ENCODE measurements around the gene ANKRD31.
"Not testable (repeated sequence)": the region's sequence is repeated elsewhere in the genome, so short reads cannot be mapped to it uniquely, and the experiment has no call there.

ANKRD31 gene

DNA sequence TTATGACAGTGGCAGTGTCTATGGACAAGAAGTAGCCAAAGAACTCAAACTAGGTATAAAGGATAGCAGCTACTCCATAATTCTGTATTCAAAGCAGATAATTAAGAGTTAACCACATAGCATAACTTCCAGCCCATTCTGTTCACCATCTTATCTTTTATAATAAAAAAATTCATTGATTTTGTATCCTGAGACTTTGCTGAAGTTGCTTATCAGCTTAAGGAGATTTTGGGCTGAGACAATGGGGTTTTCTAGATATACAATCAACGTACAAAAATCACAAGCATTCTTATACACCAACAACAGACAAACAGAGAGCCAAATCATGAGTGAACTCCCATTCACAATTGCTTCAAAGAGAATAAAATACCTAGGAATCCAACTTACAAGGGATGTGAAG, 122.4 kb downstream of the ANKRD31 start:
- H3K36me3 ChIP-seq (ENCODE audit: control insufficient read depth, insufficient read depth, low read length); H3K27me3 ChIP-seq (ENCODE audit: control insufficient read depth, insufficient read depth, low read length); H3K27ac ChIP-seq (ENCODE audit: low read depth, low read length); H3K4me3 ChIP-seq (ENCODE audit: low read length); H3K9ac ChIP-seq (ENCODE audit: low read length); H3K4me1 ChIP-seq (ENCODE audit: control insufficient read depth, insufficient read depth, low read length): not testable (repeated sequence)

DNA sequence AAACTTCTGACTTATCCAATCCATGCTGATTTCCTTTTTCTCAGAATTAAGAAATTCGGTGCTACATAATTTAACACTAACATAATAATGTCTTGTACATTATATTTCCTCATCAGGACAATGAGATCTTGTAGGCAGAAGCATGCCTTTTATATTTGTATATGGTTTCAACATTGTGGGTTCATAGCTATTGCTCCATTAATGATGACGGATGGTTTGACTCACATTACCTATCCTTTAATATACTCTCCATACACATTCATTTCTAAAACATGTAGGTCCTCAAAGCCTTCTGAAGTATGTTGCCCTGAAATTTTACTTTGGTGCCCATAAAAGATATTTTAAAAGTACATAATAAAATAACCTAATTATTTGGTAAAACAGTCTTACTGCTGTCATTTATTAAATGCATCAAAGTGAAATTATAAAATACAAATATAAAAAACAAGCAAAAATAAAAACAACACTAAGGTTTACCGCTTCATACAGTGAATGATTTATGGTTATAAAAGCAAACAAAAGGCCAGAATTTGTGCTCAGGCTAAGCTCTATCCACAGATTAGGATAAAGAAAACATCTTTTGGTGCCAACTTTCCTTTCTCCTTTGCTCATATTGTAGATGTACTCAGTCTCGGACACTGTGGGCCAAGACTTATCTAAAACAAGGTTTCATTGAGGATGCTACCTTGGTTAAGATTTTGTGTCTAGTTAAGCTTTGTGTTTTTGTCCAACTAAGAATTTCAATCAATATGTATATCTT, 123.1 kb downstream of the ANKRD31 start:
- H3K27ac ChIP-seq (ENCODE audit: low read depth, low read length), result no peak overlapping the region
- H3K4me3 ChIP-seq (ENCODE audit: low read length), result no peak overlapping the region
- no peak overlapping the region for H3K9ac ChIP-seq (ENCODE audit: low read length)
- no peaks in the 10 kb centered on the region for H3K27me3 ChIP-seq (ENCODE audit: control insufficient read depth, insufficient read depth, low read length)
- no peaks in the 10 kb centered on the region for H3K4me1 ChIP-seq (ENCODE audit: control insufficient read depth, insufficient read depth, low read length)
- H3K36me3 ChIP-seq (ENCODE audit: control insufficient read depth, insufficient read depth, low read length), result no peaks in the 10 kb centered on the region

DNA sequence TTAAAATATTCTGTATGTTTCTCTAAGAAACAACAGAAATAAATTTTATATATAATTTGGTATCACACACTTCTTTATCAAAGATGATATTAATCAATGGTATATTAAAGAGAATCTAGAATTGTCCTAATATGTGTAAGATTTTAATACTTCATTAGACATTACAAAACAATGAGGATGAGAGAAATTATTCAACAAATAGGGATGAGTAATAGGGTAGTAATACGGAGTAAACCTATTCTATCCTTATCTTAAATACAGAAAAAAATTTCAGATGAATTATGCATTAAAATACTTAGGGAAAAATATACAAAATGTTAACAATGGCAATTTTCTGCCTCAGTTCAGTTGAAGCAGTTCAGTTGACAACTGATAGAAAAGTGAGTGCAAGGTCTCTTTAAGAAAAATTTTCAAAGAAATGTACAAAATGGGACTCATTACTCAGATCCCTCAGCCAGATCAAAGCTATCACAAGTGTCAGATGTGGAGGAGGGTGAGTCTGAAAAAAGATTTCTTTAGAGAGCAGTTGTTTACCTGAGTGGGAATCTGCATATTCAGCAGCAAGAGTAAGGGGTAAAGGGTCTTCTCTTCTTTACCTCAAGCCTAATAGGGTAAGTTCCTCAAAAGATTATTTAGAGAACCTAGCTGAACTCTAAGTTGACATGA, 127.6 kb downstream of the ANKRD31 start:
- H3K9ac ChIP-seq (ENCODE audit: low read length), result no peak overlapping the region
- no peak overlapping the region for H3K27ac ChIP-seq (ENCODE audit: low read depth, low read length)
- H3K27me3 ChIP-seq (ENCODE audit: control insufficient read depth, insufficient read depth, low read length), result no peaks in the 10 kb centered on the region
- no peaks in the 10 kb centered on the region for H3K36me3 ChIP-seq (ENCODE audit: control insufficient read depth, insufficient read depth, low read length)
- H3K4me1 ChIP-seq (ENCODE audit: control insufficient read depth, insufficient read depth, low read length), result no peaks in the 10 kb centered on the region
- H3K4me3 ChIP-seq (ENCODE audit: low read length), result no peak overlapping the region

DNA sequence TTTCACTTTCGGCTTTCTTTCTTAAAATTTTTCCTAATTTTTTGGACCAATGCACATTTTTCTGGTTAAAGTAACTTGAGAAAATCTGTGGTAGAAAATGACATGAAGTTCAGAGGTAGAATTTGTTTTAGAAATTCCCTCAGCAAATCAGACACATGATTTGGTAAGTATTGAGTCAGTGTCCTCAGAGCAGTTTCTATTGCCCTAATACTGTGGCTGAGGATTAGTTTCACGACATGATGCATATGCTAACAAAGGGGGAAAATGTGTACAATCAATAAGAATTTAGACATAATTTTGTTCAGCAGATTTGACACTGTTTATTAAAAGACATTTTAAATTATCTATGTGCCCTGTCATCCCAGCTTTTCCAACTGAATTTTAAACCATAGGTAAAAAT, 128.2 kb downstream of the ANKRD31 start:
- Histone ChIP-seq H3K4me3 (ENCODE audit: low read length) (no peak overlapping the region), H3K4me1 (ENCODE audit: control insufficient read depth, insufficient read depth, low read length) (no peaks in the 10 kb centered on the region), H3K27ac (ENCODE audit: low read depth, low read length) (no peak overlapping the region), H3K36me3 (ENCODE audit: control insufficient read depth, insufficient read depth, low read length) (no peaks in the 10 kb centered on the region), H3K27me3 (ENCODE audit: control insufficient read depth, insufficient read depth, low read length) (no peaks in the 10 kb centered on the region), H3K9ac (ENCODE audit: low read length) (no peak overlapping the region)

DNA sequence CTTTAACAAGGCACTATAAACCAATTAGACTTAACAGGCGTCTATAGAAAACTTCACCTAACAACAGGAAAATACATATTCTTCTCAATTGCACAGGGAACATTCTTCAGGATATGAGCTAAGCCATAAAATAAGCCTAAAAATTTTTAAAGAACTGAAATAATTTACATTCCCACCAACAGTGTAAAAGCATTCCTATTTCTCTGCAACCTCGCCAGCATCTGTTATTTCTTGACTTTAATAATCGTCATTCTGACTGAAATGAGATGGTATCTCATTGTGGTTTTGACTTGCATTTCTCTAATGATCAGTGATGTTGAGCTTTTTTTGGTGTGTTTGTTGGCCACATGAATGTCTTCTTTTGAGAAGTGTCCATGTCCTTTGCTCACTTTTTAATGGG, 140.7 kb downstream of the ANKRD31 start:
- H3K36me3 ChIP-seq (ENCODE audit: control insufficient read depth, insufficient read depth, low read length); H3K9ac ChIP-seq (ENCODE audit: low read length); H3K27me3 ChIP-seq (ENCODE audit: control insufficient read depth, insufficient read depth, low read length); H3K27ac ChIP-seq (ENCODE audit: low read depth, low read length); H3K4me3 ChIP-seq (ENCODE audit: low read length); H3K4me1 ChIP-seq (ENCODE audit: control insufficient read depth, insufficient read depth, low read length): not testable (repeated sequence)

DNA sequence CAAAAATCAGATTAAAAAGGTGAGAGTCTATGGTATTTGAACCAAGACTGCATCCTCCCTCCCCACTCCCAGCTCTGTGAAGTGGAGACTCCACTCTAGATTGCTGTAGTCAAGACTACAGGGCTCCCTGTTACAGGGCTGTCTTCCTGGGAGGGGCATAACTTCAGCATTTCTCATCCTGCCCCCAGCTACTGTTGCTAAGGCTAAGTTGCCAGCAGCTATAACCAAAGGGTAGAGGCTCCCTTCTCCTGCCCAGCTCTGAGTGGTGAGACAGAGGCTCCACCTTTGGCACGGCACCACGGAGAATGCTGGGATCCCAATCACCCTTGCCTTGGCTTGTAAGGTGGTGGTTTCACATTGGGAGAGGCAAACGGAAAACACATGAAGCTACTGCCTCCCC, 145.1 kb downstream of the ANKRD31 start:
- Histone ChIP-seq H3K4me1 (ENCODE audit: control insufficient read depth, insufficient read depth, low read length) (no peaks in the 10 kb centered on the region), H3K27me3 (ENCODE audit: control insufficient read depth, insufficient read depth, low read length) (no peaks in the 10 kb centered on the region), H3K9ac (ENCODE audit: low read length) (no peak overlapping the region), H3K27ac (ENCODE audit: low read depth, low read length) (no peak overlapping the region), H3K36me3 (ENCODE audit: control insufficient read depth, insufficient read depth, low read length) (no peaks in the 10 kb centered on the region), H3K4me3 (ENCODE audit: low read length) (no peak overlapping the region)

DNA sequence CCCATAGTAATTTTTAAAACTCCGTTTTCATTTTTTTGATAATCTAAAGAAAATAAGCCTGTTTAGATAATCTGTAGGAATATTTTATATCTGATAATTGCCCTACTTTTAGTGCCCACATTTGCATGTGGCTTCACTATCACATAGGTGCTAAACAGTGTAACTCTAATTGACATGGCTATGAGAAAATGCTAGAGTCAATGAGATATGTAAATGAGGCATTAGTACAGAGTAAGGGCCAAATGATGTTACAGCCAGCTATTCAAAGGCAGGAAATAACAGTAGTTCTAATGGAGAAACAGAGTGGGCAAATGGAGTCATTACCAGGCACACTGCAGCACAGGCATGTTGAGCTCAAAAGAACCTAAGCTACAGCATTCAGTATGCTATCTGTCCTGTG, 147.0 kb downstream of the ANKRD31 start:
- Histone ChIP-seq H3K9ac (ENCODE audit: low read length) (no peak overlapping the region), H3K4me1 (ENCODE audit: control insufficient read depth, insufficient read depth, low read length) (no peaks in the 10 kb centered on the region), H3K27me3 (ENCODE audit: control insufficient read depth, insufficient read depth, low read length) (no peaks in the 10 kb centered on the region), H3K4me3 (ENCODE audit: low read length) (no peak overlapping the region), H3K27ac (ENCODE audit: low read depth, low read length) (no peak overlapping the region), H3K36me3 (ENCODE audit: control insufficient read depth, insufficient read depth, low read length) (no peaks in the 10 kb centered on the region)

DNA sequence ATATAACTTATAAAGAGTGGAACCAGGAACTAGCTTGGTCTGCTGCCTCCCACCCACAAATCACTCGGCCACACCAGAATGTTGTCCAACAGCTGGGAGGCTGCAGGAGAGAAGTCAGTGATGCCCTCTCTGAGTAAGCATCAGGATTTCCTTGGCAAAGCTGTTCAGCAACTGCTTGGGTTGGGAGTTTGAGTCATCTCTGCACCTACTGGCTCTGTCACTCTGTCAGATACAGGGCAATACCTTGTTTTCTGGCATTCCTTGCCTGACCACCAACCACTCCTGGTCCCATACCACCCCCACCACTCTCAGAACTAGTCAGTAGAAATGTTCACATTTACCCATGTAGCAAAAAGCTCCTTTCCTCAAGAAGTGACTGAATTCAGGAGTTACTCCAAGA, 147.5 kb downstream of the ANKRD31 start:
- Histone ChIP-seq H3K9ac (ENCODE audit: low read length) (no peak overlapping the region), H3K27me3 (ENCODE audit: control insufficient read depth, insufficient read depth, low read length) (no peaks in the 10 kb centered on the region), H3K27ac (ENCODE audit: low read depth, low read length) (no peak overlapping the region), H3K36me3 (ENCODE audit: control insufficient read depth, insufficient read depth, low read length) (no peaks in the 10 kb centered on the region), H3K4me3 (ENCODE audit: low read length) (no peak overlapping the region), H3K4me1 (ENCODE audit: control insufficient read depth, insufficient read depth, low read length) (no peaks in the 10 kb centered on the region)

DNA sequence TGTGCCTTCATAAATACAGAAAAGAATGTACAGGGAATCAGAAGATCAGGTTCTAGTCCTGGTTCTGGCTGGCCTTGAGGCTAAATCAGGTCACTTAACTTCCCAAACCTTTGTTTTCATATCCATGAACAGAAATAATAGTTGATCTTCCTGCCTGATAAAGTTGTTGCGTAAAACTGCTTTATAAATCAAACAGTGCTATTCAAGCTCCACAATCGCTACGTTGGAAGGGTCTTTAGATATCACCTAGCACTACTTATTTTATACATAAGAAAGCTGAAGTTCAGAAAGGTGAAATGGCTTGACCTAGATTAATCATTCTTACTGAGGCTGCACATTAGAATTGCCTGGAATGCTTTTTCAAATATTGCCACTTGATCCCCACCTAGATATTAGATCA, 148.0 kb downstream of the ANKRD31 start:
- Histone ChIP-seq H3K9ac (ENCODE audit: low read length) (no peak overlapping the region), H3K36me3 (ENCODE audit: control insufficient read depth, insufficient read depth, low read length) (no peaks in the 10 kb centered on the region)

DNA sequence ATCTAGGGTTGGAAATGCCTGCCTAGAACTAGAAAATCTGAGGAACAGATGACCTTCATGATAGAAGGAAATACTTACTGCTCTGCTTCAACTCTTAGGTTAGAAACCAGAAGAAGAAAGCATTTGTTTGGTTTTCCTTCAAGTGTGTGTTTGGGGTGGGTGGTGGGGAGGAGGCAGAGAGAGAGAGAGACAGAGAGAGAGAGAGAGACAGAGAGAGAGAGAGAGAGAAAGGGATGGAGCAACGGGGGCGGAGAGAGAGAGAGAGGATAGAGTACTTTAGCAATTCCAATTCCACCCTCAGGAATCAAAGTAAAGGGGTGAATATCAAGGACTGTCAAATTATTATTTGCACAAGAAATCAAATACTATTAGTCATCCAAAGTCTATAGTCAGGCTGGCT, 155.2 kb downstream of the ANKRD31 start:
- no peak overlapping the region for H3K4me3 ChIP-seq (ENCODE audit: low read length)

More for the DNA sequence above, 148.0 kb downstream of the ANKRD31 start:
- Histone ChIP-seq H3K27ac (ENCODE audit: low read depth, low read length) (no peak overlapping the region), H3K4me3 (ENCODE audit: low read length) (no peak overlapping the region), H3K4me1 (ENCODE audit: control insufficient read depth, insufficient read depth, low read length) (no peaks in the 10 kb centered on the region), H3K27me3 (ENCODE audit: control insufficient read depth, insufficient read depth, low read length) (no peaks in the 10 kb centered on the region)

DNA sequence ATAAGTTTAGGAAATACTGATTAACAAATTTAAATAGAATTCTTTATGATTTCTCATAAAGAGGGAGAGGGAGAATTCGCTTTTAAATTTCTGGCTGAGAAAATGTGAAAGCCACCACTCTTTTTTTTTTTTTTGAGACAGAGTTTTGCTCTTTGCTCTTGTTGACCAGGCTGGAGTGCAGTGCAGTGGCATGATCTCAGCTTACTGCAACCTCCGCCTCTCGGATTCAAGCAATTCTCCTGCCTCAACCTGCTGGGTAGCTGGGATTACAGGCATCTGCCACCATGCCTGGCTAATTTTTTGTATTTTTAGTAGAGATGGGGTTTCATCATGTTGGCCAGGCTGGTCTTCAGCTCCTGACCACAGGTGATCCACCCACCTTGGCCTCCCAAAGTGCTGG, 157.3 kb downstream of the ANKRD31 start:
- H3K36me3 ChIP-seq (ENCODE audit: control insufficient read depth, insufficient read depth, low read length); H3K9ac ChIP-seq (ENCODE audit: low read length); H3K27ac ChIP-seq (ENCODE audit: low read depth, low read length); H3K4me3 ChIP-seq (ENCODE audit: low read length); H3K4me1 ChIP-seq (ENCODE audit: control insufficient read depth, insufficient read depth, low read length); H3K27me3 ChIP-seq (ENCODE audit: control insufficient read depth, insufficient read depth, low read length): not testable (repeated sequence)

More for the DNA sequence above, 155.2 kb downstream of the ANKRD31 start:
- no peak overlapping the region for H3K9ac ChIP-seq (ENCODE audit: low read length)
- H3K27me3 ChIP-seq (ENCODE audit: control insufficient read depth, insufficient read depth, low read length), result no peaks in the 10 kb centered on the region
- no peaks in the 10 kb centered on the region for H3K36me3 ChIP-seq (ENCODE audit: control insufficient read depth, insufficient read depth, low read length)
- H3K4me1 ChIP-seq (ENCODE audit: control insufficient read depth, insufficient read depth, low read length), result no peaks in the 10 kb centered on the region
- no peak overlapping the region for H3K27ac ChIP-seq (ENCODE audit: low read depth, low read length)

DNA sequence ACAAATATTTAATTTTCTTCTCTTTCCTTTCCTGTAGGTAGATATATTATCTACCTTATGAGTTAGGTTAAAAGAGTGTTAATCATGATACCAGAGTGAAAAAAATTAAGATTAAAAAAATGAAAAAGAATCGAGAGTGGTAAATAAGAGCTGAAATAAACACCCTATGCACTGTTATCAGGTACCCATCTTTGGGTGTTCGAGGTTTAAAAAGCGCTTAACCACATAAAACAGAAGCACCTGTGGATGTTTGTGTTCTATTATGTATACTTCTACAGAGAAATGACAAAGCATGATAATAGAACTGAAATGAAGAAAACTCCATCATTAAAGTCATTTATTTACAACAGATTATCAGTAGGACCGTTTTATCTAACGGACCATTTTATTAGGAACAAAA, 158.7 kb downstream of the ANKRD31 start:
- Histone ChIP-seq H3K9ac (ENCODE audit: low read length) (no peak overlapping the region), H3K4me1 (ENCODE audit: control insufficient read depth, insufficient read depth, low read length) (no peaks in the 10 kb centered on the region), H3K4me3 (ENCODE audit: low read length) (no peak overlapping the region), H3K36me3 (ENCODE audit: control insufficient read depth, insufficient read depth, low read length) (no peaks in the 10 kb centered on the region), H3K27me3 (ENCODE audit: control insufficient read depth, insufficient read depth, low read length) (no peaks in the 10 kb centered on the region), H3K27ac (ENCODE audit: low read depth, low read length) (no peak overlapping the region)

DNA sequence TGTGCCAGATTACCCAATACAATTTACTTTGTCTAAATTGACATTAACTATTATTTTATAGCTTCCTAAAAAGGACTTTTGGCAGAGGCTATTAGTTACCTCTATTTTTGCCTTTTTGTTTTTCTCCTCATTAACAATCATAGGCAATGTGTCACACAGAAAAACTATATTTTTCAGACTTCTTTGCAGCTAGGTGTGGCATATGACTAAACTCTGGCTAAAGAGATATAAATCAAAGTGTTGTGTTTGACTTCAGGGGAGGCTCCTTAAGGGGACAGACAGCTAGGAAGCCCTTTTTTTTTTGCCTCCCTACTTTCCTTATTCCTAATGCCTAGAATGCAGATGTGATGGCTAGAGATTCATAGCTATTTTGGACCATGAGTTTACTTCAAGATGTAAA, 164.6 kb downstream of the ANKRD31 start:
- H3K9ac ChIP-seq (ENCODE audit: low read length), result no peak overlapping the region

More for the DNA sequence above, 164.6 kb downstream of the ANKRD31 start:
- Histone ChIP-seq H3K4me1 (ENCODE audit: control insufficient read depth, insufficient read depth, low read length) (no peaks in the 10 kb centered on the region), H3K4me3 (ENCODE audit: low read length) (no peak overlapping the region), H3K36me3 (ENCODE audit: control insufficient read depth, insufficient read depth, low read length) (no peaks in the 10 kb centered on the region), H3K27me3 (ENCODE audit: control insufficient read depth, insufficient read depth, low read length) (no peaks in the 10 kb centered on the region), H3K27ac (ENCODE audit: low read depth, low read length) (no peak overlapping the region)
